T47D (cell line): Measurements from ENCODE around the gene GGT7.
"Not testable (repeated sequence)": the region's sequence is repeated elsewhere in the genome, so short reads cannot be mapped to it uniquely, and the experiment has no call there.

ENCODE experiments used
- DNase-seq, 2 experiments: peaks; one replicate each; pipeline versions ENCODE4 v3.0.0 to v3.0.0-alpha.2; 2011 to 2012; ENCODE audit warnings: low read depth in 1 of 2, low spot score in 1 of 2
- JUND ChIP-seq: IDR thresholded peaks from 2 replicates; pipeline ENCODE4 v1.6.1; 2012; ENCODE audit warnings: low read depth
- in situ Hi-C: cut with HindIII; loops from 2 replicates; pipeline ENCODE4 v1.10.0; 2016; ENCODE audit warnings: low sequenced_read_pairs, low pct_unique_long_range_greater_than_20kb

GGT7 gene

DNA sequence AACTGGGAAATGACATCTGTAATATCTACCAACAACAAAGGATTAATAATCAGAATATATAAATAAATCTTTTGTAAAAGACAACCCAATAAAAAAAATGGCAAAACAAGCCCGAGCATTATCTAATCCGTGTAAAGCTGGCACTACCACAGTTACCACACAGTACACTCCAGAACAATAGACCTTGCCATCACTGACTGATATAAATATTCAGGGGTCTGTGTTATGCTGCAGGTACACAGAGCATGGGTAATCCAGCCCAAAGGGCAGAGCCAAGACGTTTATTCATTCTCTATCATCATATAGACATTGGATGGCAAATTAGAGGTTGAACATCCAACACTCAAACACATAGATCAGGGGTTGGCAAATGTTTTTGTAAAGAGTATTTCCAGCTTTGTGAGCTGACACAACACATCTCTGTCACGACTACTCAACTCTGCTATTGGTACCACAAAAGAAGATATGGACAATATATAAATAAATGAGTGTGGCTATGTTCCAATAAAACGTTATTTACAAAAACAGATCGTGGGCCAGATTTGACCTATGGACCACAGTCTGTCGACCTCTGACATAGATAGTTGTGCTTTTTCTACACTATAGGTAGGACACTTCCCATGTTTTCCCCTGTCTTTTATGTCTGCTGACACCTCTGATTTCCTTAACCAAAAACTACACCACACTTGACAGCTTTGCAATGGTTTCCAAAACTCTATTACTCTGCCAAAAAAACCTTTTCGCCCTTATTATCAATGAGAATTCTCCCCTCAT is 51.7 kb downstream of the GGT7 start:
- in situ Hi-C loops: no loop called here
- no peak for TF ChIP-seq JUND
- no peak for DNase-seq

DNA sequence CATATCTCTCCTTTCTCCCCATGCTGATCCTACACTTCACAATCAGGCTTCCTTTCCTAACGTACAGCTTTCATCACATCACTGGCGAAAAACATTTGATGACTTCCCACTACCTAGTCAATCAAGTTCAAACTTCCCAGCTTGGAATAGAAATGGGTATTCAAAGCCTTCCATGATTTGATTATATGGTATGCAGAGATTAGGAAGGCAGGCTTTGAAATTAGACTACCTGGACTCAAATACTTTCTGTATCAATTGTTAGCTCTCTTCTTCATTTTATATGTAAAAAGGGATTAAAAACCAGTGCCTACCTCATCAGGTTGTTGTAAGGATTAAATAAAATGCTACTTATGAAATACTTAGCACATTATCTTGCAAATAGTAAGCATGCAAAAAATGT is 54.9 kb downstream of the GGT7 start:
- DNase-seq: no peak
- in situ Hi-C loops: no loop called here
- no peak for TF ChIP-seq JUND

DNA sequence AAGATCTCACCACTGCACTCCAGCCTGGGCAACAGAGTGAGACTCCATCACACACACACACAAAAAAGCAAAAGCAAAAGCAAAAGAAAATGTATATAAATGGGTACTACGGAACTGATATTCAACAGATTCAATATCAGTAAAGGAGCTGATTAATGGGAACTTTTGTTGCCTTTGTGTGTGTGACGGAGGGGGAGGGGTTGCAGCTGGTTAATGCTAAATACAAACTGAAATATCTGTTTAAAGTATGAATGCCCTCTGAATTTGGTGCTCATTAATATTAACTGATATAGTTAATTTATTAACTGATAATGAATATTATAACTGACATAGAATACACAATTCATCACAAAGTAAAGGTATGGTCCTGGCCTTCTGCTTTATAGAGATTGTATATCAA is 55.6 kb downstream of the GGT7 start:
- in situ Hi-C loops: no loop called here
- DNase-seq: no peak
- no peak for TF ChIP-seq JUND

DNA sequence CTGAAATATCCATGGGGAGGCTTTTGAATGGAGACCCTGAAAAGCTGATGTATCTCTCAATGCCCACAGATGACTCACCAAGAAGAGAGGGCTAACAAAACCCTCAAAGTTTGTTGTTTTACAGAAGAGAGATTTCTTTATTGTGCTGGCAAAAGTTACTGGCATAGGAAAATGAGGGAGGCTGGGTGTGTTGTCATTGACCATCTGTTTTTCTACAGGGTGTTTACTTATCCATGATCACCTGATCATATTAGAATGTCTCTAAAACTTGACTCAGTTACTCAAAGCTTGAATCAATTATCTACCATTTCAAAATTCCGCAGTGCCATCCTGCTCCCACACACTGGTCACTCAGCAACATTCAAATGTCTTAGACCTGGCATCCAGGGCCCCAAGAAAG is 57.0 kb downstream of the GGT7 start:
- no peak for TF ChIP-seq JUND
- in situ Hi-C loops: no loop called here
- DNase-seq: no peak

DNA sequence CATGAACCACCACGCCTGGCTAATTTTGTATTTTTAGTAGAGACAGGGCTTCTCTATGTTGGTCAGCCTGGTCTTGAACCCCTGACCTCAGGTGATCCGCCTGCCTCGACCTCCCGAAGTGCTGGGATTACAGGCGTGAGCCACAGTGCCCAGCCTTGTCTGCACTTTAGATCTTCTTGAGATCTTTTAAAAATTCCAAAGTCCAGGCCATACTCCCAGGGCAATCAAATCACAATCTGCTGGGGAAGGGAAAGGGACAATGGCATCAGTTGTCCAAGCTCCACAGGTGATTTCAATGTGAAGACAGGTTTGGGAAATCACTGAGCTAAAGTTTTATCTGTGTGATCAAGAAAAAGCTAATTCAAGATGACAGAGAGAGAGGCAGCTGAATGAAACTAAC is 64.1 kb downstream of the GGT7 start:
- no peak for TF ChIP-seq JUND
- no peak for DNase-seq
- in situ Hi-C loops: no loop called here

DNA sequence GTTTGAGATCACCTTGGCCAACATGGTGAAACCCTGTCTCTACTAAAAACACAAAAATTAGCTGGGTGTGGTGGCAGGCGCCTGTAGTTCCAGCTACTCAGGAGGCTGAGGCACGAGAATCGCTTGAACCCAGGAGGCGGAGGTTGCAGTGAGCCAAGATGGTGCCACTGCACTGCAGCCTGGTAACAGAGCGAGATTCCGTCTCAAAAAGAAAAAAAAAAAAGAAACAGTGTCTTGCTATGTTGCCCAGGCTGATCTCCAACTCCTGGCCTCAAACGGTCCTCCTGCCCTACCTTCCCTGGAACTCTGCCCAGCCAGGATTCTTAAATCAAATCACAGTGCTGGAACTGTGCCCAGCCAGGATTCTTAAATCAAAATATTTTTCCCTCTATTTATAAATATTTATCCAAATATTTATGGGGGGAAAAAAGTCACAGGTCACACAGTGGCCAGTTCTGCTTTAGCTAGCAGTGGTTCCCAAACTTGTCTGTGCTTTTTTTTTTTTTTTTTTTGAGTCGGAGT is 64.7 kb downstream of the GGT7 start:
- DNase-seq, in situ Hi-C loops: not testable (repeated sequence)

DNA sequence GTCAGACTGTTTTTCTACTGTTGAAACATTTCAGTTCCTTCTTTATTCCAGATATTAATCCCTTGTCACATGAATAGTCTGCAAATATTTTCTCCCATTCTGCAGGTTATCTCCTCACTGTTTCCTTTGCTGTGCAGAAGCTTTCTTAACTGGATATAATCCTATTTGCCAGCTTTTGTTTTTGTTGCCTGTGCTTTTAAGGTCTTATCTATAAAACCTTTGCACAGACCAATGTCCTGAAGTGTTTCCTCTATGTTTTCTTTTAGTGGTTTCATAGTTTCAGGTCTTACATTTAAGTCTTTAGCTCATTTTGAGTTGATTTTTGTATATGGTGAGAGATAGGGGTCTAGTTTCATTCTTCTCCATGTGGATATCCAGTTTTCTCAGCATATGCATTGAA is 66.4 kb downstream of the GGT7 start:
- no peak for TF ChIP-seq JUND
- in situ Hi-C loops: no loop called here
- DNase-seq: no peak

DNA sequence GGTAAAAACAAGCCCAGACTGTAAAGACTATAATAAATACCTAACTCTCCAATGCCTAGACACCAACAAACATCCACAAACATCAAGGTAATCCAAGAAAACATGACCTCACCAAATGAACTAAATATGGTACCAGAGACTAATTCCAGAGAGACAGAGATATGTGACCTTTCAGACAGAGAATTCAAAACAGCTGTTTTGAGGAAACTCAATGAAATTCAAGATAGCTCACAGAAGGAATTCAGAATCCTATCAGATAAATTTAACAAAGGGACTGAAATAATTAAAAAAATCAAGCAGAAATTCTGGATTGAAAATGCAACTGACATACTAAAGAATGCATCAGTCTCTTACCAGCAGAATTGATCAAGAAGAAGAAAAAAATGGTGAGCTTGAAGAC is 73.8 kb downstream of the GGT7 start:
- in situ Hi-C loops: no loop called here
- no peak for DNase-seq
- TF ChIP-seq JUND: no peak

DNA sequence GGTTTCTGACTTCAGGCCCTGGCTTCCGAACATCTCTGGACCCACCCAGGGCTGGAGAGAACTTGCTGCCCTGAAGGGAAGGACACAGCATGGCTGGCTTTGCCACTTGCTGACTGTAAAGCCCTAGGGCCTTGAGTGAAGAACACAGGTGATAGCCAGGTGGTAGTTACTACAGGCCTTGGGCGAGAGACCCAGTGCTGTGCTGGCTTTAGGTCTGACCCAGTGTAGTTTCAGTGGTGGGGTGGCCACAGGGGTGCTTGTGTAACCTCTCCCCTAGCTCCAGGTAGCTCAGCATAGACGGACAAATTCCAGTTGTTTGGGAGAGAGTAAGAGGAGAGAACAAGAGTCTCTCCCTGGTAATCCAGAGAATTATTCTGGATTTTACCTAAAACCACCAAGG is 74.3 kb downstream of the GGT7 start:
- TF ChIP-seq JUND: no peak
- no peak for DNase-seq
- in situ Hi-C loops: no loop called here

DNA sequence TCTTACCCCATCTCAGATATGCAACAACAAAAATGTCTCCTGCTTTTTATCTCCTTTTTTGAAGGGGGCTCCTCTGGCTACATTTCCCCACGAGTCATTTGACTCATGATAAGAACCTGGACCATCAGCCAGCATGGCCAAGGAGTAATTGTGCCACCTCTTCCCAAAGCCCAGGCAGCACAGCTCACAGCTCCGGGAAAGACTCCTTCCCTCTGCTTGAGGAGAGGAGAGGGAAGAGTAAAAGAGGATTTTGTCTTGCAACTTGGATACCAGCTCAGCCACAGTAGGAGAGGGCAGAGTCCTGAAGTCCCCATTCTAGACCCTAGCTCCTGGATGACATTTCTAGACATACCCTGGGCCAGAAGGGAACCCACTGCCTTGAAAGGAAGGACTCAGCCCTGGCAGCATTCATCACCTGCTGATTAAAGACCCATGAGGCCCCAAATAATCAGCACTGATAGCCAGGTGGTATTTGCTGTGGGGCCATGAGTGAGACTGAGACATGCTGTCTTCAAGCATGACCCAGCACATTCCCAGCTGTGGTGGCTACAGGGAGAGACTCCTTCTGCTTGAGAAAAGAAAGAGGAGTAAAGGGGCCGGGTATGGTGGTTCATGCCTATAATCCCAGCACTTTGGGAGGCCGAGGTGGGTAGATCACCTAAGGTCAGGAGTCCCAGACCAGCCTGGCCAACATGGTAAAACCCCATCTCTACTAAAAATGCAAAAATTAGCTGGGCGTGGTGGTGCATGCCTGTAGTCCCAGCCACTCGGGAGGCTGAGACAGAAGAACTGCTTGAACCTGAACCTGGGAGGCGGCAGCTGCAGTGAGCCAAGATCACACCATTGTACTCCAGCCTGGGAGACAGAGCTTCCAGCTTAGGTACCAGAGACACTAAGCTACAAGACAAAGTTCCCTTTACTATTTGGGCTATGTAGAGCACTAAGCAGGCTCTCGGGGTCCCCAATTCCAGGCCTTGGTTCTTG is 75.4 kb downstream of the GGT7 start:
- no peak for DNase-seq
- in situ Hi-C loops: no loop called here
- TF ChIP-seq JUND: no peak
